Activated CD4-positive, alpha-beta T cell treated with anti-CD3 and anti-CD28 coated beads, Interleukin-2, amount 50 U/mL, for 1 hour (primary cell): Measurements from ENCODE around the gene PARVB.

Experiments used
- DNase-seq: peaks from one replicate; pipeline ENCODE4 v3.0.0-alpha.2; 2020

PARVB gene, protein sequence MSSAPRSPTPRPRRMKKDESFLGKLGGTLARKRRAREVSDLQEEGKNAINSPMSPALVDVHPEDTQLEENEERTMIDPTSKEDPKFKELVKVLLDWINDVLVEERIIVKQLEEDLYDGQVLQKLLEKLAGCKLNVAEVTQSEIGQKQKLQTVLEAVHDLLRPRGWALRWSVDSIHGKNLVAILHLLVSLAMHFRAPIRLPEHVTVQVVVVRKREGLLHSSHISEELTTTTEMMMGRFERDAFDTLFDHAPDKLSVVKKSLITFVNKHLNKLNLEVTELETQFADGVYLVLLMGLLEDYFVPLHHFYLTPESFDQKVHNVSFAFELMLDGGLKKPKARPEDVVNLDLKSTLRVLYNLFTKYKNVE

DNA sequence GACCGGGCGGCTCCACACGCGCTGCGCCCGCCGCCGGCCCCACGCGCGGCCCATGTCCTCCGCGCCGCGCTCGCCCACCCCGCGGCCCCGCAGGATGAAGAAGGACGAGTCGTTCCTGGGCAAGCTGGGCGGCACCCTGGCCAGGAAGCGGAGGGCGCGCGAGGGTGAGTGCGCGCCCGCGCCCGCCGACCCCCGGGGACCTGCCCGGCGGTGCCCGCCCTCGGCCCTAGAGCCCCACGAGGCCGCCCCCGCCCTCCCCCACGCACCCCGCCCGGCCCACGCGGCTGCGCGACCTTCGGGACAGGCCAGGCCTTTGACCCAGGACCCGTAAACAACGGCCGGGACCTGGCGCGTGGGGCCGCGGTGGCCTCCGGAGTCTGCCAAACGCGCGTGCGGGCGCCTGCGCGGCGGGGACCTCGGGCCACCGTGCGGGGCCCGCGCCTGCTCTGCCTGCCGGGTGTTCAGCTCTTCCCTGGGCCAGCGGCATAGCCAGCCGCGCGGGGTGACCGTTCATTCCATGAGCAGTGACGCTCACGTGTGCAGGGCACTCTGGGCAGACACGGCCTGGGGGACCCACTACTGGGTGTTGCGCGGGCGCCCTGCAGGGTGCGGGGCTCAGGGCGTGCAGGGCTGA is at the start of gene PARVB:
Gene PARVB, plus strand, starts transcription at position 15 of the 634 bp plus-strand sequence. Its CDS starts 38 bp downstream, at position 53.
- DNase-seq: no peak

DNA sequence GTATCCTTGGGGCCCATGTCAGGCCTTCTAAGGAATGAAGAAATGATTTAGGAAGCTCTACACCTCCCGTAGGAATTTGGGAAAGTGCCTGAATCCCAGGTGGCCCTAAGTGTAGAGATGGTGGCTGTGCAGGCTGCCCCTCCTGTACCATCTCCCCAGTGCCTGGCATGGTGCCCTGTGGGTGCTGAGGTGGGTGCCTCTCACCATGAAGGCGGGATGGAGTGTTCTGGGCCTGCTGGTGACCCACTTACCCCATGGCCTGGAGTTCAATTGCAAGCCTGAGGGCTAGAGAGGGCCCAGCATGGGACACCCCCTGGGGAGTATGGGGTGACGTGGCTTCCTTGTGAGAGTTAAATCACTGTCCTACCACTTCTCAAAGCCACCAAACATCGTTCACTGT is 49.1 kb upstream of the PARVB start:
- no peak for DNase-seq

DNA sequence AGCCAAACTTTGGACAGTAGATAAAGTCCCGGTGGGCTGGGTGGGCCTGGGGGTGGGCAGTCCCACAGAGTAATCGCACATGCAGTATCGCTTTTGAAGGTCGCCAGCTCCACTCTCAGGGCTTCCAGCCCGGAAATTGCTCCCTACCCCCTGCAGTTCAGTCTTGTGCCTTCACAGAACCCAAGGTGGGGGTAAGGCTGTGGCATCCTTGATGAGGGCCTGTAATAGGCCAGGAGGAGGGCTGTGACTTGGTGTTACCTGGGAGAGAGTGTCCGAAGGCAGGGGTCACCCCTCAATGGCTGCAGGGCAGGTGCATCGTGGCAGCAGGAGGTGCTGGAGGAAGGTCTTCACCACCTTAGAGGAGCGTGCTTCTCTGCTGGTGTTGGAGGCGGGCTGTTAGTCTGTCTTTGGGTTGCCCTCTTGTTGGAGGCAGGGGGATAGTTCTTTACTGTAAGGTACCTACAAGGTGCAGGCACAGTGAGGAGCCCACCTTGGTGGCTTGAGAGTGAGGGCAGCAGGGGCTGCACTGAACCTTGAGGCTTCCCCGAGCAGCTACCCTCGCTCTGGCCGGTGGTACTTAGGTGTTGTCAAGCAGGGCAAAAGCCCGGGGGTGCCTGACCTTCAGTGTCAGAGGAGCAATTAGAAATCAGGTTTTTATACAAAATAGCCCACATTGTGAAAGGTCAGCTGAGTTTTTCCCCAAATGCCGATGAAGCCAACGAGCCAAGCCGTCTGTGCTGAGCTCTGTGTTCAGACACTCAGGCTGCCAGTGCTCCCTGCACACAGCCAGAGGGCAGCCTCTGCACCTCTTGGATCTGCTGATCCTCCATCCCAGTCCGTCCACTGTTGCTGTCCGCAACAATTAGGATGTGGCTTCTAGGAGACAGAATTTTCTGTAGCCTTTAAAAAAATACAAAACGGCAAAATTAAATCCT is 47.0 kb upstream of the PARVB start:
- DNase-seq: no peak

DNA sequence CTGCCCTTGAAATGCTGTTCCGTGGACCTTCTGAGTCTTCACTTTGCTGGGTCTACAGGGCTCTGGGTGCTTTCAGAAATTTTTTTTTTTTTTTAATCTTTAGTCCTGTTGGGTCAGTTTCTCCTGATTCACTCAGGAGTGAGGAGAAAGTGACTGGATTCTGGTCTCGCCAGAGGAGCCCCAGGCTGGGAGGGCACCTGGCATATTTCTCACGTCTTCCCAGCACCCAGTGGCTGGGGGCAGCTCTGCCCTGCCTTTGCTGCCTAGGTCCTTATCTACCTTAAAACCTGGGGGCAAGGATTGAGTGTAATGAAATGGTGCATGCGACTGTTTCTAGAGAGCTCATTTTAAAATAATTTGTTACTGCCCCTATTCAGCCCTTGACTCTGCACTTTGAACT is 45.5 kb upstream of the PARVB start:
- DNase-seq: no peak

DNA sequence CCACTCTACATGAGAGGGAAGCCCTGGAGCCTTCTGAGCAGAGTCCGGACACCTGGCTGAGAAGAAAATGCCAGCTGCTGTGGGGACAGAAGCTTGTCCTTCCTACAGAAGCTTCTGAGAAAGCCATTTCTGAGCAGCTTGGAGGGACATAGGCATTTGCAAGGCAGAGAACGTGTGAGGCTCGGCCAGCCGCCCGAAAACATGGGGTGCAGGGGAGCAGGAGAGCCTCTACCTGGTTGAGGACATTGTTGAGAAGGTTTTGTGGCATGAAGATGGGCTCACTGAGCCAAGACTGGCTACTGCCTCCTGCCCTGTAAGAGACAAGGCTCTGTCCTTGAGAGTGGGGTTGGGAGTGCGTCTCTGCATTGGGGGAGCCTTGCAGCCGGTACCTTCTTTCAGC is 43.5 kb upstream of the PARVB start:
- no peak for DNase-seq

DNA sequence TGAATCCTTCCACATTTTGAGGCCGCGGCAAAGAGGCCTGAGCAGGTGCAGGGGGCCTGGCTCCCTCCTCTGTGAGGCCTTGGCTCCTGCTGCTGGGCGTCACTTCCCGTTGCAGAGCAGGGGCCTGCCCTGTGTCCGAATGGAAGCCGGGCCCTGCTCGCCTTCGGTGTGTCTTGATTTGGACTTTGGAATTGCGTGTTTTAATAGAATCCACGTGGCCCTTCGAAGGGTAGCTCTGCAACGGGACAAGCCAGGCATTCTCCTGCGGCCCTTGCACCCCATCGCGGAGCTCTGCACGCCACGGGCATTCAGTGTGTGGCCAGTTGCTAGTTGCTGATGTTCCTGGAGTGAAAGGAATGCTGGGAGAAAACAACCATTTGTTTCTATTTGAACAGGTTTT is 43.1 kb upstream of the PARVB start:
- DNase-seq: no peak

DNA sequence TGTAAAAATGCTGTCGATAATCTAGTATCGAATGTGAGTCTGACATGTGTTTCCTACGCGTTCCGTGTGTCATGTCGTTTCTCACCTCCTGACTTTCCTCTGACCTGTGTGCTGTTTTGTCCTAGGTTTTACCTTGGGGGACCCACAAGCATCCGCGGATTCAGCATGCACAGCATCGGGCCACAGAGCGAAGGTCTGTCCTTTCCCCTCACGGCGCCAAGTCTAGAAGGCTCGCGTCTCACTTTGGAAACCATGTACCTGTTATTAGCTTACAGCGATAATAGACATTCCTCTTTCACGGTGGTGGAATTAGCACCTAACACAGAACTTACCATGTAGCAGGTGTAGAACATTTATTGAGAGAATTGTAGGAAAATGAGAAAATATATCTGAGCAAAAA is 40.3 kb upstream of the PARVB start:
- no peak for DNase-seq

DNA sequence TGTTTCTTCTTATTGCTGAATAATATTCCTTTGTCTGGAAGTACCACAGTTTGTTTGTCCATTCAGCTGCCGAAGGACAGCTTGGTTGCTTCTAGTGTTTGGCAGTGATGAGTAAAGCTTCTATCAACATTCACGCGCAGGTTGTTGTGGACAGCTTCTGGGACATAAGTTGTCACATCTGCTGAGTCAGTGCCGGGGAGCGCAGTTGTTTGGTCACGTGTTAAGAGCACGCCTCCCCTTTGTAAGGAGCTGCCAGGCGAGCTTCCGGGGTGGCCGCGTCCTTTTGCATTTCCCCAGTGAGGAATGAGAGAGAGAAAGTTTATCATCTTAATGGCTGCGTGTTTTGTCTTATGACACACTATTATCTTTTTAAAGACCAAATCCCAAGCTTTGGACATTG is 38.6 kb upstream of the PARVB start:
- no peak for DNase-seq

DNA sequence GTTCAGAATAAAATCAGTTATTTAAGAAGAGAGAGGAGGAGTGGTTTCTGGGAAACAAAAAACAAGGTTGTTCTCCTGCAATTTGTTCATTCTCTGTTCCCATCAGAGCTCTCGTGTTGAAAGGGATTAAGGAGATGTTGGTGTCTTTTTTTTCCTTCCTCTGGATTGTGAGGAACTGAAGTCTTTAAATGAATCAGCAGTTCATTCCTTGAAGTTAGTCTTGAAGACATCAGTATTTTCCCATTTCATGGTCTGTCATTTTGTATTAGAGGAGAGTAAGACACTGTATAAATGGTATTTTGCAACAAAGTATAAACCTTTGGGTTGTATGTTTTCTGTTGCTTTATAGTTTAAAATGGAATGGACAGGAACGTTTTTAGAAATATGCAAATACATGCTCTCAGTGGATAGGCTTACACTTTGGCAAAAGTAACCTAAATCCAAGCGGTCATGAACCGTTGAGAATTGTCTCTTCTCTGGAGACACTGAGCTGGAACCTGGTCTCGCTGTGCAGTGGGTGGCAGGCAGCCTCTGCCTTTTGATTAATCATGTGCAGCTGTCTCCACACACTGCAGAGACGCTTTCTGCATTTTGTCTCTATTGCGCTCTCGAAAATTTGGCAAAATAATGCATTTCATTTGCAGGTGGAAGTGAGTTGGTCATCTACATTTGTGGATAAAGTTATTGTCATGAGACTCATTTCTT is 35.8 kb upstream of the PARVB start:
- no peak for DNase-seq

DNA sequence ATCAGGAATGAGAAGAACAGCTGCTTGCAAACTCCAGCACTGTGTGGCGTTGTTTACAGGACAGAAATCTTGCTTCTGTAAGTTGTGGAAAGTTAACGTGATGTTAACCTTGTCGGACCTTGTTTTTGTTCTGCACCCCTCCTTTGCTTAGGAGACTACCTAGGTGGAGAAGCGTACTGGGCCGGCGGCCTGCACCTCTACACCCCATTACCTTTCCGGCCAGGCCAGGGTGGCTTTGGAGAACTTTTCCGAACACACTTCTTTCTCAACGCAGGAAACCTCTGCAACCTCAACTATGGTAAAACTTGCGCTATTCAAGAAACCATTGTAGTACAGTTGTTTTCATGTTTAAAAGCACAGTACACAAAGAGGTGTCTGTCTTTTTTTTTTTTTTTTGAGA is 35.1 kb upstream of the PARVB start:
- DNase-seq: no peak

DNA sequence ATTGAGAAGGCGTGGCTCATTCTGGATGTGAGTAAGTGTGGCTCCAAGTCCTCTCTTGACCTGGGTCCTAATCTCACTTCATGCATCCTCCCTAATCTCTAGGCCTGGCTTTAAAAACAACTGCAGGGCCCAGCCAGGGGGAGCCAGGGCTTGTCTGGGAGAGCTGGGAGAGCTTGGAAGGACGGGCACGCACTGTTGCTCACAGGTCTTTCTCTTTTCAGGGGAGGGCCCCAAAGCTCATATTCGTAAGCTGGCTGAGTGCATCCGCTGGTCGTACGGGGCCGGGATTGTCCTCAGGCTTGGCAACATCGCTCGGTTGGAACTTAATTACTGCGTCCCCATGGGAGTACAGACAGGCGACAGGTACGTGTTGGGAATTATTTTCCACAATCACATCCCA is 34.1 kb upstream of the PARVB start:
- DNase-seq: no peak

DNA sequence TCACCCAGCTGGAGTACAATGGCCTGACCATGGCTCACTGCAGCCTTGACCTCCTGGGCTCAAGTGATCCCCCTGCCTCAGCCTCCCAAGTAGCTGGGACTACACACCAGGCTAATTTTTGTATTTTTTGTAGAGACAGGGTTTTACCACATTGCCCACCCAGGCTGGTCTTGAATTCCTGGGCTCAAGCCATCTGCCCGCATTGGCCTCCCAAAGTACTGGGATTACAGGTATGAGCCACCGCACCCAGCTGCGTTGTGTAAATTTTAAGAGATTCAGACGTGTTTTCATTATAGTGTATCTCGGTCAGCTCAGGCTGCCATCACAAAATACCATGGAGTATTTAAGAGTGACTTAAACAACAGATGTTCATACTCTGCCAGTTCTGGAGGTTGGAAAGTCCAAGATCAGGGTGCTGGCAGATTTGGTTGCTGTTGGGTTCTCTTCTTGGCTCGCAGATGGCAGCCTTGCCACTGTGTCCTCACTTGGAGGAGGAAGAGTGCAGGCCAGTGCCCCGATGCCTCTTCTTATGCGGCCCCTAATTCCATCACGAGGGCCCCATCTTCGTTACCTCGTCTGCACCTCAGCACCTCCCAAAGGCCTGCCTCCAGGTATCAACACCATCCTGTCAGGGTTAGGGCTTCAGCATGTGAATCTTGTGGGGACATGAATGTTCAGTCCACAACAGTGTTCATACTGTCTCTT is 32.6 kb upstream of the PARVB start:
- DNase-seq: no peak

DNA sequence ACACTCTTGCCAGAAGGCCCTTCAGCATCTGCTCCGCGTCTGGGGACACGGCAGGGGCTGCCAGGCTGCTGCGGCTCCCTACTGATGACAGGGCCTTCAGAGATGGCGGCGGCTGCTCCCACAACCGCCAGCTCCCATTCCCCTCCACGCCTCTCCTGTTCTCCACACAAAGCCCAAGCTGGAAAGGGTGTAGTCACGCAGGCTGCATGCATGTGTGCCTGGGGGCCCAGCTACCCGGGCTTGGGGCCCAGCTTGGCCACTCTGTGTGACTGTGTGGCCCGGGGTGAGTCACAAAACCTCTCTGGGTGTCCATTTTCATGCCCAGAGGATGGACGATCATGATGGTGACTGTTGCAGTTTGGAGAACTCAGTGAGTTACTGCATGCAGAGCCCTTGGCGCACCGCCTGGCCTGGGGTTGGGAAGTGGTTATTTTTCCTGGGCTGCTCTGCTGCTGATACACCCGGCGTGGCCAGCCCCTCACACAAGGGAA is 31.7 kb upstream of the PARVB start:
- no peak for DNase-seq

DNA sequence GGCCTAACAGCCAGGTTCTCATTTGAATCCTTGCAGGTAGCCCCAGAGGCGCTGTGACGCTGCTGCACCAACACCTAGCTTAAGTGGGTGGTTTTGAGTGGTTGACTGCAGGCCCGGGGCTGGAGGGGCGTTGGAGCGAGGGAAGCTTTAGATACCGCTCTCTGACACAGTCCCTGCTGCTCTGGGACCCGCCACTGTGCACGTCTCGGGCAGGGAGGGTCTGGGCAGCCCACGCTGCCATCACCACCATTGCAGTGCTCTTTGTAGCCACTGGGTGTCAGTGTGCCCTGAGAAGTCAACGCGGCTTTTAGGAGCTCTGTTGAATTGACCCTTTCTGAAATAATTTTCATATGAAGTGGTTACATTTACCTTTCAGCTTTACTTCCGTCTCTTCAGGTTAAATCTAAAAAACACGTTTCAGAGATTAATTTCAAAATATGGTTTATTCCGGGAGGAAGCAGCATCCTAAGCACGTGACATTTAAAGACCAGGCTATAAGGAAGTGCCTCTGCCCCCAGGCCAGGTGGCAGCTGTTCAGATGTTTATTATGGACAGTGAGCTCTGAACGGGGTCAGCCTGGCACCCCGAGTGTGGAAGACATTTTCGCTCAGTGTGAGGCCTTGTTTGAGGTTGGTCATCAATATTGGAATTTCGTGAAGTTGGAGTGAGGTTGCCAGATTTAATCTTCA is 30.9 kb upstream of the PARVB start:
- DNase-seq: peak; percentile 51

DNA sequence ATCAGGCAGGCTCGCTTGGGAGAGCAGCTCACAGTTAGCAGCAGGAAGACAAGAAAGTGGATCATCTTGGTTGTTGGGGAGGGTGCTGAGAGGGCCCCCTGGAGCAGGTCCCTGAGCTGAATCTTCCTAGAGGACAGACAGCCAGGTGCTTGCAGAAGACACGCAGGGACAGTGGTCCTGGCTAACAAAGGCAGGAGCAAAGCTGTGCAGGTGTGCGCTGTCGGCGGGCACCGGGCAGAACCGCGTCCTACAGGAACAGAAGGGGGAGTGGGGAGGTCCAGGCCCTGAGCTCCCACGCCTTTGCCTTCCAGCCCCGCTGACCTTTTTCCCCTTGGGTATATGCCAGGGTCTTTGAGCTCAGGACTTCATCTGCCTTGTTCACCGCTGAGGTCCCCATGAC is 30.1 kb upstream of the PARVB start:
- no peak for DNase-seq

DNA sequence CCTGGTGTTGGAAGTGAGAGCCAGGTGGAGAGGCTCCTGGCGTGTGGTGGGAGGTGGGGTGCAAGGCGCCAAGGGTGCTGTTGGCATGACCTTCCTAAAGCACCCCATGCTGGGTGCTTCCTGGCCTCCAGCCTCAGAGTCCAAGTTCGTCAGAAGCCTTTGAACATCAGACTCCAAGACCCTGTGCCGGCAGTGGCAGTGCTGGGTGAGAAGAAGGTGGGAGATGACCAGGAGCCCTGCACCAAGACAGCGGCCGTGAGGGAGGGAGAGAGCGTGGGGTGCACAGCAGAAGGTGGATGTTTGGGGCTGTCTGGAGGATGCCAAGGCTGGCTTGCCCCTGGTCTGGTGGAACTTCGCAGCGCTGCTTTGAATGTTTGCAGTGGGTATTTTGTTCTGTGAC is 29.7 kb upstream of the PARVB start:
- DNase-seq: no peak

DNA sequence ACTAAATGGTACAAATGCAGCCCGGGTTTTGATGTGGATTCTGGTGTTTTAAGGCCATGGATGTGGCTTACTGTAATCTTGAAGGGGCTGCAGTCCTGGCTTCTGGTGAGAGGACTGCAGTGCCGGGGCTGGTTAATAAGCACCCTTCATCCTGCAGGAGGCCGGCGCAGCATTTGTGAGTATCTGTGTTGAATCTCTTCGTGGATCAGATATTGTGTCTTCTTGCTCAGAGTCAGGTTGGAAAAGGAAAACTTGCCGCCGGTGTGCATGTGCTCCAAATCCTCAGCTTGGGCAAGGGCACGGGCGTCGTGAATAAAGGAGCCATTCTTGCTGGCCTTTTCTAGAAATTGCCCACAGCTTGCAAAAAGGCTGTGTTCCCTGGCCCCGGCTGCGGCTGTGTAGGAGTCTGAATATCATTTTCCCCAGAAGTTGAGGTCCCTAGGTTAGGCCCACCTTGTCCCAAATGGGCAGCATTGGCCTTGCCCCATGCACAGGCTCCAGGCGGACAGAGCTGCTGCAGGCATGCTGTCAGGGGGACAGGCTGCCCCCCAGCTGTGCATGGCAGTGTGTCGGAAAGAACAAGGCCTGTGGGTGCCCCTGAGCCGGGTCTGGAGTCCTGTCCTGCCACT is 28.9 kb upstream of the PARVB start:
- DNase-seq: no peak

DNA sequence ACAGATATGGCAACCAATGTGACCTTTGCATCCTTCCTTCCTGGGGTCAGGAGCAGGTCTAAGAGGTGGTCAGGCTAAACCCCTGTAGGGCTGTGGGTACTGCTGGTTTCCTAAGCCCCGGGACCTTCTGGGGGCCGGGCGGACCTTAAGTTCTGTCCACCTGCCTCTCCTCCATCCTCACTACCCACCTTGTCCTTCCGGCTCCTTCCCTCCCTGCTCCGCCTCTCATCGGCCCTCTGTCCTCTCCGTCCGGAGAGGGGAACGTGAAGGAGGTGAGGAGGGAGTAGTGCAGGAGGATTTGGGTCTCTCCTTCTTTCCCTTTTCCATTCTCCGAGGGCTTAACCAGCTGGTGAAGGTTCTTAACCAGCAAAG is 28.3 kb upstream of the PARVB start:
- no peak for DNase-seq

DNA sequence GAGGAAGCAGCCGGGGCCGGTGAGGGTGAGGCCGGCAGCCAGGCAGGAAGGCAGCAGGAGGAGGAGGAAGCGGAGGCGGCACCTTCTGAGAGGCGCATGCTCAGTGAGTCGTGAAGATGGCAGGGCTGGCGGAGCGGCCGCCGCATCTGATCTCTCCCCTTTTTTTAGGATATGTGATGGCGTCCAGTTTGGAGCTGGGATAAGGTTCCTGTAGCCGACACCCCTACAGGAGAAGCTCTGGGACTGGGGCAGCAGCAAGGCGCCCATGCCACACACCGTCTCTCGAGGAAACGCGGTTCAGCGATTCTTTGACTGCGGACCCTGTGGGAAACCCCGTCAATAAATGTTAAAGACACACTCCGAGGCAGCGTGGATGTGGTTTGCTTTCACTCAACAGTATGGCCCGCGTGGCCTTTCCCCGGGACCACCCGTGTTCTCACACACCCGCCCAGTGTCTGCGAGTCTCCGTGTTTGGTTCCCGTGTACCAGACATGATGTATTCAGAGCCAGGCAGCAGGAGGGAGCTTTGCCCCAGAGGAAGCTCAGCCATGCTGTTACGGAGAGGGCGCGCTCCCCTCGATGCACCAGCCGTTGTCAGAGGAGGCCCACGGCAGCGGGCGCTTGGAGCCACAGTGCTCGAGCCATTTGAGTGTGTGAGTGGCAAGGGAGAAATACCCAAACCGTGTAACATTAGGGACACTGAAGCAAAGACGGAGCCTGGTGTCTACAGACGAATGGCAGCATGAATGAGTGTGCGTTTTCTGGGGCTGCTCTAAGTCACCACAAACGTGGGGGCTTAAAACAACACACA is 27.7 kb upstream of the PARVB start:
- DNase-seq: peak; percentile 57

DNA sequence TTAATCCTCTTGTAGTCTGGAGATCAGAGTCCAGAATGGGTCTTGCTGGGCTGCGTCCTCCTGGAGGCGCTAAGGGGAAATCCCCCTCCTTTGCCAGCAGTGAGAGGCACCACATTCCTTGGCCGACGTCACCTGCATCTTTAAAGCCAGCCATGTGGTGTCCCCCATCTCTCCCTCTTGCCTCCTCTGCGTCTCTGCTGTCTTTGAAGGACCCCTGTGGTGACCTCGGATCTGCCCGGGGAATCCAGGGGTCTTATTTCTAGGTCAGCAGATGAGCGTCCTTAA is 27.2 kb upstream of the PARVB start:
- no peak for DNase-seq
